Measurements from ENCODE around the gene SLC35G1. TPM values are rescaled to one million over a fixed set of nuclear protein-coding genes. Genes with fewer than 3 reads are reported as not detected.

The SLC35G1 gene
- total RNA-seq, 1 experiment from 2014 or later = 9.4 TPM

GRCh38 chr10:93938140-93938539, 44.4 kb downstream of the SLC35G1 start:
- Histone ChIP-seq H3K4me2 (ENCODE audit: low read length) (no peak overlapping the region), H3K9me2 (ENCODE audit: insufficient read depth) (no peaks in the 10 kb centered on the region), H2AFZ (ENCODE audit: low read depth, low read length, poor library complexity, severe bottlenecking) (no peak overlapping the region), H4K20me1 (ENCODE audit: insufficient read depth) (no peaks in the 10 kb centered on the region), H3K27me3 (ENCODE audit: insufficient read depth, low read length) (no peaks in the 10 kb centered on the region), H3K9ac (ENCODE audit: low read length) (no peak overlapping the region), H3K79me2 (ENCODE audit: insufficient read depth, low read length) (no peaks in the 10 kb centered on the region), H3K4me3 (replicated peaks in 1 of 2; ENCODE audit: low read depth in 1 of 2, low read length in 2 of 2) (no peak overlapping the region), H3K27ac (ENCODE audit: low read depth, low read length) (no peak overlapping the region), H3K9me3 (ENCODE audit: control insufficient read depth in 1 of 2, insufficient read depth in 1 of 2, low read depth in 1 of 2, low read length in 2 of 2) (no peaks in the 10 kb centered on the region), H3K4me1 (ENCODE audit: control insufficient read depth in 1 of 2, insufficient read depth in 2 of 2, low read length in 2 of 2) (no peaks in the 10 kb centered on the region), H3K36me3 (ENCODE audit: control insufficient read depth in 1 of 2, insufficient read depth in 2 of 2, low read length in 2 of 2) (no peaks in the 10 kb centered on the region)
- DNase-seq (ENCODE audit: low read depth, low spot score) (no peak), ATAC-seq (no peak)
- no TSS peak for BruUV-seq (replicated peaks)
- ChIA-PET CTCF (no interaction called here), POLR2A (no interaction called here), RAD21 (ENCODE audit: low non-redundant PET in 1 of 2, low total read pairs in 2 of 2, uncharacterized antibody in 2 of 2, unreplicated experiment in 2 of 2) (no interaction called here)
- intact Hi-C loops (cut with micrococcal nuclease) = no loop called here
- TF ChIP-seq CEBPB (IDR thresholded peaks at IDR 0.05; ENCODE audit: low read depth) = no peak
- no peak for TF ChIP-seq EZH2 (IDR thresholded peaks at IDR 0.05)
- no peak for TF ChIP-seq ZFX (IDR thresholded peaks at IDR 0.05)
- TF ChIP-seq, protein P1, sequence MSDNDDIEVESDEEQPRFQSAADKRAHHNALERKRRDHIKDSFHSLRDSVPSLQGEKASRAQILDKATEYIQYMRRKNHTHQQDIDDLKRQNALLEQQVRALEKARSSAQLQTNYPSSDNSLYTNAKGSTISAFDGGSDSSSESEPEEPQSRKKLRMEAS (IDR thresholded peaks at IDR 0.05) = no peak
- no peak for TF ChIP-seq ELF1 (IDR thresholded peaks at IDR 0.05; ENCODE audit: borderline replicate concordance, low read depth)
- TF ChIP-seq, protein P2, sequence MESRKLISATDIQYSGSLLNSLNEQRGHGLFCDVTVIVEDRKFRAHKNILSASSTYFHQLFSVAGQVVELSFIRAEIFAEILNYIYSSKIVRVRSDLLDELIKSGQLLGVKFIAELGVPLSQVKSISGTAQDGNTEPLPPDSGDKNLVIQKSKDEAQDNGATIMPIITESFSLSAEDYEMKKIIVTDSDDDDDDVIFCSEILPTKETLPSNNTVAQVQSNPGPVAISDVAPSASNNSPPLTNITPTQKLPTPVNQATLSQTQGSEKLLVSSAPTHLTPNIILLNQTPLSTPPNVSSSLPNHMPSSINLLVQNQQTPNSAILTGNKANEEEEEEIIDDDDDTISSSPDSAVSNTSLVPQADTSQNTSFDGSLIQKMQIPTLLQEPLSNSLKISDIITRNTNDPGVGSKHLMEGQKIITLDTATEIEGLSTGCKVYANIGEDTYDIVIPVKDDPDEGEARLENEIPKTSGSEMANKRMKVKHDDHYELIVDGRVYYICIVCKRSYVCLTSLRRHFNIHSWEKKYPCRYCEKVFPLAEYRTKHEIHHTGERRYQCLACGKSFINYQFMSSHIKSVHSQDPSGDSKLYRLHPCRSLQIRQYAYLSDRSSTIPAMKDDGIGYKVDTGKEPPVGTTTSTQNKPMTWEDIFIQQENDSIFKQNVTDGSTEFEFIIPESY (IDR thresholded peaks at IDR 0.05; ENCODE audit: extremely low read depth, insufficient replicate concordance, low read length) = no peak
- TF ChIP-seq FOSL1 (IDR thresholded peaks at IDR 0.05; ENCODE audit: low read depth) = no peak
- no peak for TF ChIP-seq YY1 (IDR thresholded peaks at IDR 0.05; ENCODE audit: extremely low read depth, insufficient replicate concordance, low read depth, low read length)
- TF ChIP-seq JUND (IDR thresholded peaks at IDR 0.05) = no peak
- no peak for TF ChIP-seq EZH2phosphoT487 (IDR thresholded peaks at IDR 0.05; ENCODE audit: borderline replicate concordance)
- no peak for TF ChIP-seq REST (IDR thresholded peaks at IDR 0.05; ENCODE audit: low read depth)
- TF ChIP-seq SP1 (IDR thresholded peaks at IDR 0.05; ENCODE audit: low read depth) = no peak
- TF ChIP-seq, protein P3, sequence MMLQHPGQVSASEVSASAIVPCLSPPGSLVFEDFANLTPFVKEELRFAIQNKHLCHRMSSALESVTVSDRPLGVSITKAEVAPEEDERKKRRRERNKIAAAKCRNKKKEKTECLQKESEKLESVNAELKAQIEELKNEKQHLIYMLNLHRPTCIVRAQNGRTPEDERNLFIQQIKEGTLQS (IDR thresholded peaks at IDR 0.05) = no peak
- TF ChIP-seq POLR2AphosphoS5 (IDR thresholded peaks at IDR 0.05; ENCODE audit: low read depth, low read length) = no peak
- TF ChIP-seq CTCF (IDR thresholded peaks at IDR 0.05 in 2 of 3, conservative IDR thresholded peaks at IDR 0.05 in 1 of 3; ENCODE audit: borderline replicate concordance in 1 of 3, insufficient read depth in 1 of 3, low read depth in 2 of 3, low read length in 2 of 3) = no peak
